ENCODE data around the gene CSRNP3.

DNA sequence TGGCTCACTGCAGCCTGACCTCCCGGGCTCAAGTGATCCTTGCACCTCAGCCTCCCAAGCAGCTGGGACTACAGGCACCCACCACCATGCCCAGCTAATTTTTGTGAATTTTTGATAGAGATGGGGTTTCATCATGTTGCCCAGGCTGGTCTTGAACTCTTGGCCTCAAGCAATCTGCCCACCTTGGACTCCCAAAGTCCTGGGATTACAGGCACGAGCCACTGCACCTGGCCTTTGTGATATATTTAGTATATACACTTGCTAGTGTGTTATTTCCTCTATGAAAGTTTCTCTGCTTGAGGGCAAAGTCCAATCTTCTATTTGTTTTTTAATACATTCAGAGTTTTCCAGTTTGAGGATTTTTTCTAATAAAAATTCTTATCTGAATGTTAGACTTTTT, 205.3 kb downstream of the CSRNP3 start:
- TF ChIP-seq POLR2A (IDR thresholded peaks at IDR 0.05; ENCODE audit: low read depth, low read length) (no peak), GATA2 (IDR thresholded peaks at IDR 0.05; ENCODE audit: insufficient read depth, insufficient read length, low read depth, low read length) (no peak), POLR2AphosphoS5 (IDR thresholded peaks at IDR 0.05; ENCODE audit: insufficient read depth, low read depth, low read length) (no peak), EZH2 (IDR thresholded peaks at IDR 0.05; ENCODE audit: borderline replicate concordance, low read depth, low read length, severe bottlenecking) (no peak), JUN (IDR thresholded peaks at IDR 0.05; ENCODE audit: borderline replicate concordance, insufficient read depth, insufficient read length, low read depth) (no peak), MYC (IDR thresholded peaks at IDR 0.05; ENCODE audit: low read depth, low read length) (no peak)
- TF ChIP-seq, protein P1, sequence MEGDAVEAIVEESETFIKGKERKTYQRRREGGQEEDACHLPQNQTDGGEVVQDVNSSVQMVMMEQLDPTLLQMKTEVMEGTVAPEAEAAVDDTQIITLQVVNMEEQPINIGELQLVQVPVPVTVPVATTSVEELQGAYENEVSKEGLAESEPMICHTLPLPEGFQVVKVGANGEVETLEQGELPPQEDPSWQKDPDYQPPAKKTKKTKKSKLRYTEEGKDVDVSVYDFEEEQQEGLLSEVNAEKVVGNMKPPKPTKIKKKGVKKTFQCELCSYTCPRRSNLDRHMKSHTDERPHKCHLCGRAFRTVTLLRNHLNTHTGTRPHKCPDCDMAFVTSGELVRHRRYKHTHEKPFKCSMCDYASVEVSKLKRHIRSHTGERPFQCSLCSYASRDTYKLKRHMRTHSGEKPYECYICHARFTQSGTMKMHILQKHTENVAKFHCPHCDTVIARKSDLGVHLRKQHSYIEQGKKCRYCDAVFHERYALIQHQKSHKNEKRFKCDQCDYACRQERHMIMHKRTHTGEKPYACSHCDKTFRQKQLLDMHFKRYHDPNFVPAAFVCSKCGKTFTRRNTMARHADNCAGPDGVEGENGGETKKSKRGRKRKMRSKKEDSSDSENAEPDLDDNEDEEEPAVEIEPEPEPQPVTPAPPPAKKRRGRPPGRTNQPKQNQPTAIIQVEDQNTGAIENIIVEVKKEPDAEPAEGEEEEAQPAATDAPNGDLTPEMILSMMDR (IDR thresholded peaks at IDR 0.05; ENCODE audit: extremely low read depth in 1 of 2, insufficient read depth in 1 of 2, low read depth in 1 of 2, low read length in 2 of 2), result no peak
- TF ChIP-seq, protein P2, sequence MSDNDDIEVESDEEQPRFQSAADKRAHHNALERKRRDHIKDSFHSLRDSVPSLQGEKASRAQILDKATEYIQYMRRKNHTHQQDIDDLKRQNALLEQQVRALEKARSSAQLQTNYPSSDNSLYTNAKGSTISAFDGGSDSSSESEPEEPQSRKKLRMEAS (IDR thresholded peaks at IDR 0.05; ENCODE audit: insufficient read depth, insufficient read length), result no peak
